ENCODE data around the gene TBPL2.

The TBPL2 gene

GRCh38 chr14:55436931-55437330 lies 3.5 kb downstream of the TBPL2 start:
- Mint-ChIP-seq H3K27ac (no peak overlapping the region), H3K36me3 (ENCODE audit: low read depth) (no peaks in the 10 kb centered on the region), H3K4me3 (no peak overlapping the region), H3K9me3 (no peaks in the 10 kb centered on the region), H3K4me1 (no peaks in the 10 kb centered on the region), H3K27me3 (ENCODE audit: low read depth, poor library complexity) (peaks cover 20% of the 10 kb centered on the region)
- DNase-seq = no peak
- TF ChIP-seq, protein P1, sequence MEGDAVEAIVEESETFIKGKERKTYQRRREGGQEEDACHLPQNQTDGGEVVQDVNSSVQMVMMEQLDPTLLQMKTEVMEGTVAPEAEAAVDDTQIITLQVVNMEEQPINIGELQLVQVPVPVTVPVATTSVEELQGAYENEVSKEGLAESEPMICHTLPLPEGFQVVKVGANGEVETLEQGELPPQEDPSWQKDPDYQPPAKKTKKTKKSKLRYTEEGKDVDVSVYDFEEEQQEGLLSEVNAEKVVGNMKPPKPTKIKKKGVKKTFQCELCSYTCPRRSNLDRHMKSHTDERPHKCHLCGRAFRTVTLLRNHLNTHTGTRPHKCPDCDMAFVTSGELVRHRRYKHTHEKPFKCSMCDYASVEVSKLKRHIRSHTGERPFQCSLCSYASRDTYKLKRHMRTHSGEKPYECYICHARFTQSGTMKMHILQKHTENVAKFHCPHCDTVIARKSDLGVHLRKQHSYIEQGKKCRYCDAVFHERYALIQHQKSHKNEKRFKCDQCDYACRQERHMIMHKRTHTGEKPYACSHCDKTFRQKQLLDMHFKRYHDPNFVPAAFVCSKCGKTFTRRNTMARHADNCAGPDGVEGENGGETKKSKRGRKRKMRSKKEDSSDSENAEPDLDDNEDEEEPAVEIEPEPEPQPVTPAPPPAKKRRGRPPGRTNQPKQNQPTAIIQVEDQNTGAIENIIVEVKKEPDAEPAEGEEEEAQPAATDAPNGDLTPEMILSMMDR (IDR thresholded peaks at IDR 0.05) = no peak

- H3K4me1 Mint-ChIP-seq = no peaks in the 10 kb centered on the region
- TF ChIP-seq, protein P1 (IDR thresholded peaks at IDR 0.05) = no peak
- H3K36me3 Mint-ChIP-seq (ENCODE audit: low read depth) = no peaks in the 10 kb centered on the region
- no peak overlapping the region for H3K27ac Mint-ChIP-seq
- DNase-seq = no peak
- H3K27me3 Mint-ChIP-seq (ENCODE audit: low read depth, poor library complexity) = peaks cover 20% of the 10 kb centered on the region
- H3K4me3 Mint-ChIP-seq = no peak overlapping the region
- no peaks in the 10 kb centered on the region for H3K9me3 Mint-ChIP-seq
Measured at GRCh38 chr14:55436519-55436918, 3.9 kb downstream of the TBPL2 start.

- H3K9me3 Mint-ChIP-seq = no peaks in the 10 kb centered on the region
- no peak overlapping the region for H3K4me3 Mint-ChIP-seq
- H3K27me3 Mint-ChIP-seq (ENCODE audit: low read depth, poor library complexity) = peaks cover 17% of the 10 kb centered on the region
- no peak for DNase-seq
- H3K36me3 Mint-ChIP-seq (ENCODE audit: low read depth) = no peaks in the 10 kb centered on the region
- no peaks in the 10 kb centered on the region for H3K4me1 Mint-ChIP-seq
- TF ChIP-seq, protein P1 (IDR thresholded peaks at IDR 0.05) = no peak
- H3K27ac Mint-ChIP-seq = no peak overlapping the region
Measured at GRCh38 chr14:55434805-55435174, 5.6 kb downstream of the TBPL2 start.

DNA sequence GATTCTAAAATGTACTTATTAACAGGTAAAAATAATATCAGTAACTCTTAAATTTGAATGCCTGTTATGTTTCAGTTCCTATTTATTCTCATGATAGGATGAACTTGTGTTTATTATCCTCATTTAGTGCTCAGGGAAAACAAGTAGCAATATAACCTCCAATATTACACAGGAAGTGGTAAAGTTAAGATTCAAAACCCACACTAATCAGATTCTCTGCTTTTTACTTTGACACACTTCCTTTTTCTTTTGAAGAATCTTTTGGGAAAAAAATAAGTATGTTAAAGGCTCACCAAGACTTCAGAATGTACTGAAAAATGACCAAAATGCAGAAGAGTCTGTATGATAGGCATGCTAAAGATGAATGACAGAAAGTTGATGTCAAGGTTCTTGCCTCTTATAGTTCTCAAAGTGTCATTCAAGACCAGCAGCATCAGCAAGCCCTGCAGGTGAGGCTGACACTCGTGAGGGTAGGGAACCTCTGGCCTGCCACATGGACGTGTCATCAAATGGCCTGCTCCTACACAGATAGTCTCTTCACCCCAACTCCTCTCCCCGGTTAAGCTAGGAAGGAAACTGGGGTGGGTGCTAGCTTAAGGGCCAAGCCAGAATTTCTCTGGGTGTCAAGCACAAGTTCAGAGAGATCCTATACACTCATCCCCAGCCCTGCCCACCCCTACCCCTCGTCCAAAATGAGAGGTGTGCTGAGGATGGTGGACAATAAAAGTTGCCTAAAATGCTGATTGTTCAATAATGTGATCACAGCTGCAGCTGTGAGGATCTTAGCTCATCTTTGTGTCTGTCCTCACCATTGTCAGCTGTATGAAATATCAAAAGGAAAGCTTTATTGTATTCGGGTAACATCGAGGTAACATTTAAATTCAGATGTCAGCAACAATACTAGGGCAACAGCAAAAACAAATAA lies 6.3 kb downstream of the TBPL2 start:
- no peak for DNase-seq
- Mint-ChIP-seq H3K27ac (no peak overlapping the region), H3K27me3 (ENCODE audit: low read depth, poor library complexity) (peaks cover 17% of the 10 kb centered on the region), H3K4me1 (no peaks in the 10 kb centered on the region), H3K9me3 (no peaks in the 10 kb centered on the region), H3K4me3 (no peak overlapping the region), H3K36me3 (ENCODE audit: low read depth) (no peaks in the 10 kb centered on the region)
- TF ChIP-seq, protein P1 (IDR thresholded peaks at IDR 0.05) = no peak

DNA sequence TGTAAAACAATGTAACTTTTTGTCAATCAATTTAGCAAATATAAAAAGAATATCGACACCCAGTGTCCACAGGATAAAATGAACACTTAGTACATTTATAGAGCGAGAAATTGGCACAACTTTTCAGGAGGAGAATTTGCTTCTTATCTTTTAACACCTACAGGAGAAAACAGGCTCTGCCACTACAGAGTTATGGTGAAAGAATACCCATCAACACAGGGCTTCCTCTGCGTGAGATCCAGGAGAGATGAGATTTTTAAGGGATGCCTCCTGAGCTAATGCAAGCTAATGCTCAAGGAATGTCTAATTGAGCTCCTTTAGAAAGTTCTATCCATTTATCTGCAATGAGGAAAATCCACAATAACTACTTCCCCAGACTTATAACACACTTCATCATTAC lies 7.8 kb downstream of the TBPL2 start:
- Mint-ChIP-seq H3K27ac (no peak overlapping the region), H3K27me3 (ENCODE audit: low read depth, poor library complexity) (peaks cover 22% of the 10 kb centered on the region), H3K4me3 (no peak overlapping the region), H3K9me3 (no peaks in the 10 kb centered on the region), H3K36me3 (ENCODE audit: low read depth) (no peaks in the 10 kb centered on the region), H3K4me1 (no peaks in the 10 kb centered on the region)
- TF ChIP-seq, protein P1 (IDR thresholded peaks at IDR 0.05) = no peak
- DNase-seq = no peak

Measured in nephron progenitor cell (in vitro differentiated cells).